A549 (cell line): ENCODE results near the gene ABCA13.

ENCODE experiments used
- EP300 ChIP-seq, 2 experiments: fragments of >200 bp; sonication (Bioruptor Twin); formaldehyde crosslinking; IDR thresholded peaks; 2 replicates in 1 of 2; 3 replicates in 1 of 2; pipeline ENCODE4 v1.6.1; 2016 to 2017
- MAFK ChIP-seq: fragments of 450-650 bp; IDR thresholded peaks from 2 replicates; pipeline ENCODE4 v1.6.1; 2014; ENCODE audit not compliant: partially characterized antibody
- RCOR1 ChIP-seq: fragments of 150-350 bp; IDR thresholded peaks from 2 replicates; pipeline ENCODE4 v1.6.1; 2014; ENCODE audit warnings: antibody characterized with exemption, low read length, low read depth
- REST ChIP-seq: fragments of 200-600 bp; sonication (generic); IDR thresholded peaks from 2 replicates; pipeline ENCODE4 v1.6.1; 2016; ENCODE audit warnings: antibody characterized with exemption, mild to moderate bottlenecking, moderate library complexity
- RFX5 ChIP-seq: fragments of 450-650 bp; IDR thresholded peaks from 2 replicates; pipeline ENCODE4 v1.7.1; 2014; ENCODE audit warnings: antibody characterized with exemption, mild to moderate bottlenecking, moderate library complexity

DNA sequence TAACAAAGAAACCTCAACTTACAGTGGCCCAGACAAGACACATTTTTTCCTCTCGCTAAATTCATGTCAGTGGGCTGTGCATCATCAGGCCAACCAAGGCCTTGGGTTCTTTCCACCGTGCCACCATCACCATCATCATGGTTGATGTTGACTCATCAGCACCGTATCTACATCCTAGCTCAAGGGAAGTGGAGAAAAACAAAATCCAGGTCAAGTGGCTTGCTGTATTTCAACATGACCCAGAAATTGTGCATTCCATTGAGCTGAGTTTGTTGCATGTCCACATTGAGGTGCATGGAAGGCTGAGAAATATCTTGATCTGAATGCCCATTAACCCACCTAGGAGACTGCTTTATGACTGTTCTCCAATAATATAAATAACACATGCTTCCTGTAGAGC lies 440.7 kb downstream of the ABCA13 start:
- no peak for TF ChIP-seq EP300 (IDR thresholded peaks at IDR 0.05)
- TF ChIP-seq RCOR1: no peak
- TF ChIP-seq MAFK: no peak
- no peak for TF ChIP-seq RFX5
- TF ChIP-seq REST: no peak
